GM18511 (cell line): ENCODE measurements around the gene BIN1.

Experiments used
- ATAC-seq: cut with Tn5 transposase; IDR thresholded peaks from one replicate; pipeline ENCODE4 v1.9.1; 2021; ENCODE audit warnings: mild to moderate bottlenecking, moderate library complexity; ENCODE audit not compliant: unreplicated experiment

The BIN1 gene

GRCh38 chr2:127025359-127026166 is 81.4 kb downstream of the BIN1 start:
- peak; percentile 94 for ATAC-seq

GRCh38 chr2:127024769-127025358 is 82.1 kb downstream of the BIN1 start:
- ATAC-seq = peak; percentile 2

- ATAC-seq = no peak
Measured at GRCh38 chr2:127023504-127023903, 83.5 kb downstream of the BIN1 start.

- no peak for ATAC-seq
Measured at GRCh38 chr2:127022817-127023216, 84.1 kb downstream of the BIN1 start.

- no peak for ATAC-seq
Measured at GRCh38 chr2:127020536-127020935, 86.4 kb downstream of the BIN1 start.

GRCh38 chr2:127017548-127017947 is 89.4 kb downstream of the BIN1 start:
- ATAC-seq = no peak

GRCh38 chr2:127016329-127016728 is 90.6 kb downstream of the BIN1 start:
- ATAC-seq = no peak

GRCh38 chr2:127015106-127015910 is 91.6 kb downstream of the BIN1 start:
- ATAC-seq = no peak

- no peak for ATAC-seq
Measured at GRCh38 chr2:127014630-127015029, 92.3 kb downstream of the BIN1 start.

GRCh38 chr2:127014224-127014623 is 92.7 kb downstream of the BIN1 start:
- ATAC-seq = no peak

GRCh38 chr2:127012868-127013267 is 94.1 kb downstream of the BIN1 start:
- ATAC-seq = no peak

GRCh38 chr2:127012215-127012614 is 94.7 kb downstream of the BIN1 start:
- no peak for ATAC-seq

GRCh38 chr2:127011796-127012195 is 95.2 kb downstream of the BIN1 start:
- no peak for ATAC-seq

- ATAC-seq = no peak
Measured at GRCh38 chr2:127011231-127011661, 95.7 kb downstream of the BIN1 start.

GRCh38 chr2:127008265-127009015 is 98.5 kb downstream of the BIN1 start:
- ATAC-seq = no peak

GRCh38 chr2:127007652-127008051 is 99.3 kb downstream of the BIN1 start:
- no peak for ATAC-seq

GRCh38 chr2:127006962-127007361 is 100.0 kb downstream of the BIN1 start:
- no peak for ATAC-seq

- ATAC-seq = no peak
Measured at GRCh38 chr2:127004893-127005600, 101.9 kb downstream of the BIN1 start.

GRCh38 chr2:127003070-127003800 is 103.7 kb downstream of the BIN1 start:
- ATAC-seq = no peak

- no peak for ATAC-seq
Measured at GRCh38 chr2:127001751-127002150, 105.2 kb downstream of the BIN1 start.
